IMR-90 (cell line): Measurements from ENCODE around the gene NPDC1. TPM values are rescaled to one million over a fixed set of nuclear protein-coding genes. Genes with fewer than 3 reads are reported as not detected.

ENCODE experiments used
- ATAC-seq: fragments of 200-7000 bp; cut with Tn5 transposase; 2 replicates; pipeline ENCODE4 v1.9.1; 2020; ENCODE audit warnings: low read depth, mild to moderate bottlenecking, moderate library complexity
- BruUV-seq: library from RNA; stranded (reverse); fragments of 400-500 nt; replicated peaks from 2 replicates; lab custom pipeline; 2021; lab: Mats Ljungman, UMichigan
- CTCF ChIA-PET: fragments of 300-600 bp; formaldehyde crosslinking; extraction: SDS; loops from one replicate; lab custom pipeline; 2021; ENCODE audit warnings: antibody characterized with exemption; lab: Yijun Ruan, JAX
- POLR2A ChIA-PET: fragments of 300-600 bp; sonication (Branson Sonifier 250); formaldehyde crosslinking; loops from one replicate; lab custom pipeline; 2022; ENCODE audit warnings: antibody characterized with exemption; ENCODE audit not compliant: unreplicated experiment; lab: Charles Lee
- DNase-seq: peaks from one replicate; pipeline ENCODE4 v3.0.0; 2013
- H2AFZ ChIP-seq: replicated peaks from 2 replicates; pipeline ENCODE3; 2013; ENCODE audit warnings: low read length, mild to moderate bottlenecking; ENCODE audit not compliant: poor library complexity
- H2AK5ac ChIP-seq: 2 replicates; pipeline ENCODE4 v1.6.1; 2013; ENCODE audit warnings: low read depth, low read length, inconsistent platforms
- H2AK9ac ChIP-seq: replicated peaks from 2 replicates; pipeline ENCODE3; 2013; ENCODE audit warnings: mild to moderate bottlenecking, low read depth, low read length, moderate library complexity; ENCODE audit not compliant: poor library complexity
- H2BK120ac ChIP-seq: 2 replicates; pipeline ENCODE4 v1.6.1; 2013; ENCODE audit warnings: low read depth, low read length, inconsistent platforms
- H2BK15ac ChIP-seq: 3 replicates; pipeline ENCODE4 v1.6.1; 2013; ENCODE audit warnings: low read depth, low read length, inconsistent platforms
- H2BK20ac ChIP-seq: 2 replicates; pipeline ENCODE4 v1.6.1; 2013; ENCODE audit warnings: low read depth, mild to moderate bottlenecking, inconsistent platforms, low read length, moderate library complexity
- H2BK5ac ChIP-seq: 2 replicates; pipeline ENCODE4 v1.6.1; 2013; ENCODE audit warnings: mild to moderate bottlenecking, low read depth, low read length, inconsistent platforms; ENCODE audit not compliant: poor library complexity, severe bottlenecking
- H3K14ac ChIP-seq: replicated peaks from 2 replicates; pipeline ENCODE4 v1.6.1; 2013; ENCODE audit warnings: low read depth, low read length, inconsistent platforms
- H3K18ac ChIP-seq: 2 replicates; pipeline ENCODE4 v1.6.1; 2013; ENCODE audit warnings: low read depth, low read length, control low read depth
- H3K23ac ChIP-seq: 2 replicates; pipeline ENCODE4 v1.6.1; 2013; ENCODE audit warnings: low read depth, low read length, inconsistent platforms
- H3K27ac ChIP-seq: 2 replicates; pipeline ENCODE4 v1.5.1; 2013; ENCODE audit warnings: mild to moderate bottlenecking, control low read depth, low read length; ENCODE audit not compliant: insufficient read depth
- H3K27me3 ChIP-seq: 2 replicates; pipeline ENCODE4 v1.6.1; 2013; ENCODE audit warnings: low read length; ENCODE audit not compliant: control insufficient read depth, insufficient read depth
- H3K36me3 ChIP-seq: 2 replicates; pipeline ENCODE4 v1.6.1; 2013; ENCODE audit warnings: low read length, mixed read lengths; ENCODE audit not compliant: control insufficient read depth, insufficient read depth
- H3K4ac ChIP-seq: 2 replicates; pipeline ENCODE4 v1.6.1; 2013; ENCODE audit warnings: low read depth, low read length, inconsistent platforms
- H3K4me1 ChIP-seq: 2 replicates; pipeline ENCODE4 v1.6.1; 2013; ENCODE audit warnings: low read length, mixed read lengths; ENCODE audit not compliant: control insufficient read depth, insufficient read depth
- H3K4me2 ChIP-seq: 2 replicates; pipeline ENCODE4 v1.6.1; 2013; ENCODE audit warnings: low read depth, mild to moderate bottlenecking, control low read depth, low read length, moderate library complexity
- H3K4me3 ChIP-seq: 2 replicates; pipeline ENCODE4 v1.5.1; 2013; ENCODE audit warnings: low read depth, mild to moderate bottlenecking, control low read depth, low read length, moderate library complexity; ENCODE audit not compliant: insufficient read depth
- H3K56ac ChIP-seq: 2 replicates; pipeline ENCODE4 v1.6.1; 2013; ENCODE audit warnings: low read length, inconsistent platforms; ENCODE audit not compliant: insufficient read depth; ENCODE audit errors: extremely low read depth
- H3K79me1 ChIP-seq, 2 experiments: 2 replicates each; pipeline ENCODE4 v1.6.1; 2013; ENCODE audit warnings: low read length in 2 of 2, inconsistent platforms in 1 of 2, low read depth in 1 of 2
- H3K9ac ChIP-seq: 2 replicates; pipeline ENCODE4 v1.6.1; 2013; ENCODE audit warnings: low read depth, low read length, control low read depth
- H3K9me1 ChIP-seq: 2 replicates; pipeline ENCODE4 v1.6.1; 2013; ENCODE audit warnings: low read length, inconsistent platforms; ENCODE audit not compliant: insufficient read depth
- H3K9me3 ChIP-seq: 2 replicates; pipeline ENCODE4 v1.6.1; 2013; ENCODE audit warnings: low read length; ENCODE audit not compliant: control insufficient read depth, insufficient read depth
- H4K20me1 ChIP-seq: 2 replicates; pipeline ENCODE4 v1.6.1; 2013; ENCODE audit warnings: low read length, inconsistent platforms; ENCODE audit not compliant: insufficient read depth
- H4K5ac ChIP-seq: 2 replicates; pipeline ENCODE4 v1.6.1; 2013; ENCODE audit warnings: mild to moderate bottlenecking, low read depth, low read length, control low read depth
- H4K8ac ChIP-seq, 2 experiments: 2 replicates each; pipeline ENCODE4 v1.6.1; 2013; ENCODE audit warnings: low read depth in 2 of 2, low read length in 2 of 2, control low read depth in 1 of 2, inconsistent platforms in 1 of 2
- H4K91ac ChIP-seq: 2 replicates; pipeline ENCODE4 v1.6.1; 2013; ENCODE audit warnings: low read depth, low read length, inconsistent platforms; ENCODE audit not compliant: insufficient read depth
- BHLHE40 ChIP-seq: fragments of 150-350 bp; IDR thresholded peaks from 2 replicates; pipeline ENCODE4 v1.6.1; 2016; ENCODE audit warnings: mild to moderate bottlenecking, low read depth, low read length
- RCOR1 ChIP-seq: IDR thresholded peaks from 2 replicates; pipeline ENCODE4 v1.6.1; 2012; ENCODE audit warnings: mild to moderate bottlenecking, low read length, improper control_type of control experiment; ENCODE audit not compliant: insufficient replicate concordance
- WGBS, 2 experiments: methylation state at CpG; one replicate each; pipeline versions ENCODE4 v1.1.5 to v1.1.7; 2013; ENCODE audit warnings: missing lambda C conversion rate in 2 of 2; ENCODE audit not compliant: insufficient read length in 1 of 2; ENCODE audit errors: extremely low coverage in 2 of 2; 5-methylcytosine and 5-hydroxymethylcytosine counted together
- dilution Hi-C: fragments of 300-500 bp; cut with HindIII; formaldehyde crosslinking; loops from one replicate; pipeline ENCODE4 v1.14.3; 2018; ENCODE audit warnings: low sequenced_read_pairs; ENCODE audit not compliant: unreplicated experiment
- in situ Hi-C: fragments of 300-500 bp; cut with MboI; formaldehyde crosslinking; loops from 3 replicates; pipeline ENCODE4 v1.14.3; 2019; ENCODE audit warnings: low sequenced_read_pairs, inconsistent platforms, mixed read lengths
- intact Hi-C: fragments of 100-400 bp; cut with micrococcal nuclease; formaldehyde crosslinking; loops from 2 replicates; pipeline ENCODE4 v1.10.0; 2022
- polyA plus RNA-seq, 3 experiments: library from polyadenylated mRNA; depleted of rRNA; stranded (reverse); fragments of >200 nt; gene quantifications; 2 replicates each; pipeline ENCODE4 v1.2.3, GENCODE V29; 2012; ENCODE audit warnings: low replicate concordance in 1 of 3
- total RNA-seq: library from RNA; depleted of rRNA; stranded (reverse); fragments of >200 nt; gene quantifications from 2 replicates; pipeline ENCODE4 v1.2.3, GENCODE V29; 2012
- TF ChIP-seq, protein P1 (sequence below): fragments of 150-350 bp; IDR thresholded peaks from 2 replicates; pipeline ENCODE4 v1.6.1; 2017; ENCODE audit warnings: mild to moderate bottlenecking, antibody characterized with exemption, low read length, low read depth

The NPDC1 gene
- total and polyA plus RNA-seq, 2 of the 4 experiments (the other 2 are of a cell fraction) = 2.7 to 58.1 TPM

DNA sequence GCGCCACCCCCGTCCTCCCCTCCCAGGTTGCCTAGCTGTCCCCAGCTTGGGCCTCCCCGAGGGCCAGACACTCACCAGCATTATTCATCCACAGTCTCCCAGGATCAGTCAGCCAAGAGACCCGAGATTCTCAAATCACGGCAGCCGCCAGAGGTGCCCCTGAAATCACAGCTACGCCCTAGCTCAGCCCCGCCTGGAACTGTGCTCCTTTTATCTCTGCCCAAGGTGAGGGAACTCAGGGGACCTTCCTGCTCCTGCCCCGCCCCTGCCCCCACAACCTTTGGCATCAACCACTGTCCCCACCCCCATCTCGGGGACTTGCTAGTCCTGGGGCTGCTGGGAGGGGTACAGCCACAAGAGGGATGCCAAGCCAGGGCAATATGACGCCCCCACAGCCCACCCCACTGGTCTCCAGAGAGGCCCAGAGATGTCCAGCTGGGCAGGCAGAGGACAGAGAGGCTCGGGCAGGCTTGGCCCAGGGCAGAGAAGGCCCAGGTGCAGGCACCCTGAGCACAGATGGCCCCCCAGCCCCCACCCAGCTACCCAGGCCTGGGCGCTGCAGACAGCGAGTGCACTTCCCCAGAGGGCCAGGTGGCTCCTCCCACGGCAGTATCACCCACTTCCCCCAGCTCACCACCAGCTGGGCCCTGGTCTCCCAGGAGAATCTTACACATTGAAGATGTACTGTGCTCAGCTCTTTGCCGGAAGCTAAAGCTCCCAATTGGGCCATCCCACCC lies 13.9 kb downstream of the NPDC1 start, which contains the start of gene FUT7:
FUT7 (minus strand) TSS at position 185 of the 737 bp plus-strand sequence; CDS start at position 88, 97 bp downstream.
- dilution Hi-C loops (no loop called here), in situ Hi-C loops (loop anchor here (10.0 kb wide), 1 partner anchor 247 kb away; no protein-coding TSS in a partner anchor), intact Hi-C loops (no loop called here)
- Histone ChIP-seq H3K79me1 (peaks cover 0 to 6% of the 10 kb centered on the region in 2 experiments; a peak in 1 of 4 replicates), H2BK5ac (no peak within 1 kb of the TSS), H2BK15ac (no peak within 1 kb of the TSS), H3K23ac (no peak within 1 kb of the TSS), H3K56ac (no peak within 1 kb of the TSS), H3K27me3 (peaks cover 2% of the 10 kb centered on the region; the same call in 1 of the 2 replicates), H3K4me3 (no peak within 1 kb of the TSS), H4K91ac (no peak within 1 kb of the TSS), H4K5ac (no peak within 1 kb of the TSS), H3K9me3 (no peaks in the 10 kb centered on the region), H2AK9ac (no peak within 1 kb of the TSS), H2BK20ac (no peak within 1 kb of the TSS), H3K4ac (no peak within 1 kb of the TSS), H3K9ac (no peak within 1 kb of the TSS), H3K4me1 (peaks cover 5% of the 10 kb centered on the region), H3K18ac (no peak within 1 kb of the TSS), H2BK120ac (no peak within 1 kb of the TSS), H4K8ac (no peak within 1 kb of the TSS), H3K36me3 (no peaks in the 10 kb centered on the region), H2AFZ (no peak within 1 kb of the TSS), H3K9me1 (no peaks in the 10 kb centered on the region), H3K14ac (no peak within 1 kb of the TSS), H3K4me2 (no peak within 1 kb of the TSS), H2AK5ac (no peak within 1 kb of the TSS), H3K27ac (no peak within 1 kb of the TSS), H4K20me1 (no peaks in the 10 kb centered on the region; the same call in 1 of the 2 replicates)
- no TSS peak for BruUV-seq
- WGBS, 2 experiments = 36% methylated on average over 5 of the region's 16 CpGs; no CpG with 5 or more reads in 1 of the 2 experiments
- no peak for DNase-seq
- no peak for TF ChIP-seq RCOR1
- TF ChIP-seq, protein P1, sequence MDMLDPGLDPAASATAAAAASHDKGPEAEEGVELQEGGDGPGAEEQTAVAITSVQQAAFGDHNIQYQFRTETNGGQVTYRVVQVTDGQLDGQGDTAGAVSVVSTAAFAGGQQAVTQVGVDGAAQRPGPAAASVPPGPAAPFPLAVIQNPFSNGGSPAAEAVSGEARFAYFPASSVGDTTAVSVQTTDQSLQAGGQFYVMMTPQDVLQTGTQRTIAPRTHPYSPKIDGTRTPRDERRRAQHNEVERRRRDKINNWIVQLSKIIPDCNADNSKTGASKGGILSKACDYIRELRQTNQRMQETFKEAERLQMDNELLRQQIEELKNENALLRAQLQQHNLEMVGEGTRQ = no peak
- TF ChIP-seq BHLHE40 = no peak
- no peak for ATAC-seq
- ChIA-PET CTCF (no interaction called here), POLR2A (no interaction called here)
